Activated CD8-positive, alpha-beta T cell treated with anti-CD3 and anti-CD28 coated beads, Interleukin-2, amount 10 ng/mL, durations not matched to agents 7 days and 5 days (primary cell): Measurements from ENCODE around the gene SV2B. TPM values are rescaled to one million over a fixed set of nuclear protein-coding genes. Genes with fewer than 3 reads are reported as not detected.

Experiments used
- ATAC-seq: fragments of 150-1000 bp; cut with Tn5 transposase; one replicate; pipeline ENCODE4 v1.10.0; 2021; ENCODE audit warnings: moderate library complexity
- CTCF ChIA-PET: fragments of 350-600 bp; sonication (Branson Sonifier 250); formaldehyde crosslinking; loops from one replicate; lab custom pipeline; 2021; ENCODE audit warnings: antibody characterized with exemption; lab: Charles Lee
- POLR2A ChIA-PET: fragments of 350-600 bp; sonication (Branson Sonifier 250); formaldehyde crosslinking; loops from one replicate; lab custom pipeline; 2021; ENCODE audit warnings: antibody characterized with exemption; lab: Charles Lee
- DNase-seq: peaks from one replicate; pipeline ENCODE4 v3.0.0-alpha.2; 2020
- H3K27ac Mint-ChIP-seq: one replicate; pipeline ENCODE4 v1.8.0; 2021; ENCODE audit warnings: mild to moderate bottlenecking, mixed read lengths
- H3K27me3 Mint-ChIP-seq: one replicate; pipeline ENCODE4 v1.8.0; 2021; ENCODE audit warnings: low read depth, mixed read lengths
- H3K36me3 Mint-ChIP-seq: one replicate; pipeline ENCODE4 v1.8.0; 2021; ENCODE audit warnings: low read depth, mixed read lengths
- H3K4me1 Mint-ChIP-seq: one replicate; pipeline ENCODE4 v1.8.0; 2021; ENCODE audit warnings: low read depth, mixed read lengths
- H3K4me3 Mint-ChIP-seq: one replicate; pipeline ENCODE4 v1.8.0; 2021; ENCODE audit warnings: mild to moderate bottlenecking, mixed read lengths
- H3K9me3 Mint-ChIP-seq: one replicate; pipeline ENCODE4 v1.8.0; 2022; ENCODE audit warnings: mixed read lengths; ENCODE audit not compliant: insufficient read depth
- total RNA-seq, 2 experiments: library from RNA; stranded (reverse); gene quantifications; one replicate each; pipeline ENCODE4 v1.2.3, GENCODE V29; 2021

The SV2B gene
- total RNA-seq, 2 experiments from 2014 or later, result not detected

GRCh38 chr15:91126080-91126479, 26.0 kb downstream of the SV2B start:
- Mint-ChIP-seq H3K36me3 (no peaks in the 10 kb centered on the region), H3K9me3 (no peaks in the 10 kb centered on the region), H3K27ac (no peak overlapping the region), H3K4me3 (no peak overlapping the region), H3K4me1 (no peaks in the 10 kb centered on the region), H3K27me3 (peaks cover 20% of the 10 kb centered on the region)
- DNase-seq, result no peak
- no peak for ATAC-seq
- CTCF ChIA-PET, result no interaction called here
- POLR2A ChIA-PET, result no interaction called here

GRCh38 chr15:91127236-91127955, 27.3 kb downstream of the SV2B start:
- ATAC-seq (no peak), DNase-seq (no peak)
- POLR2A ChIA-PET, result no interaction called here
- CTCF ChIA-PET, result interaction anchor here (1.2 kb wide), 1 partner anchor 120 kb away, joined by 3 read pairs; no protein-coding TSS in a partner anchor
- peaks cover 19% of the 10 kb centered on the region for H3K27me3 Mint-ChIP-seq
- H3K9me3 Mint-ChIP-seq, result no peaks in the 10 kb centered on the region
- H3K4me3 Mint-ChIP-seq, result no peak overlapping the region
- H3K4me1 Mint-ChIP-seq, result no peaks in the 10 kb centered on the region
- no peak overlapping the region for H3K27ac Mint-ChIP-seq
- no peaks in the 10 kb centered on the region for H3K36me3 Mint-ChIP-seq

GRCh38 chr15:91128016-91128415, 28.0 kb downstream of the SV2B start:
- ChIA-PET CTCF (interaction anchor here (1.2 kb wide), 1 partner anchor 119 kb away, joined by 3 read pairs; no protein-coding TSS in a partner anchor), POLR2A (no interaction called here)
- Mint-ChIP-seq H3K4me1 (no peaks in the 10 kb centered on the region), H3K4me3 (no peak overlapping the region), H3K9me3 (no peaks in the 10 kb centered on the region), H3K27ac (no peak overlapping the region), H3K36me3 (no peaks in the 10 kb centered on the region), H3K27me3 (peaks cover 18% of the 10 kb centered on the region)
- DNase-seq (no peak), ATAC-seq (no peak)

- Mint-ChIP-seq H3K4me1 (no peaks in the 10 kb centered on the region), H3K4me3 (no peak overlapping the region), H3K27me3 (peaks cover 21% of the 10 kb centered on the region), H3K9me3 (no peaks in the 10 kb centered on the region), H3K36me3 (no peaks in the 10 kb centered on the region), H3K27ac (no peak overlapping the region)
- CTCF ChIA-PET, result no interaction called here
- DNase-seq (no peak), ATAC-seq (no peak)
- POLR2A ChIA-PET, result no interaction called here
These were observed 29.4 kb downstream of the SV2B start for GRCh38 chr15:91129436-91129835.

- ChIA-PET POLR2A (no interaction called here), CTCF (no interaction called here)
- peaks cover 16% of the 10 kb centered on the region for H3K27me3 Mint-ChIP-seq
- no peak for ATAC-seq
- H3K36me3 Mint-ChIP-seq, result no peaks in the 10 kb centered on the region
- H3K4me3 Mint-ChIP-seq, result no peak overlapping the region
- H3K9me3 Mint-ChIP-seq, result no peaks in the 10 kb centered on the region
- no peak overlapping the region for H3K27ac Mint-ChIP-seq
- no peak for DNase-seq
- no peaks in the 10 kb centered on the region for H3K4me1 Mint-ChIP-seq
These were observed 32.0 kb downstream of the SV2B start for GRCh38 chr15:91132079-91132478.

- DNase-seq (no peak), ATAC-seq (no peak)
- ChIA-PET POLR2A (no interaction called here), CTCF (no interaction called here)
- Mint-ChIP-seq H3K27ac (no peak overlapping the region), H3K4me1 (no peaks in the 10 kb centered on the region), H3K9me3 (no peaks in the 10 kb centered on the region), H3K27me3 (peaks cover 17% of the 10 kb centered on the region), H3K4me3 (no peak overlapping the region), H3K36me3 (no peaks in the 10 kb centered on the region)
These were observed 33.5 kb downstream of the SV2B start for GRCh38 chr15:91133511-91133910.

- POLR2A ChIA-PET, result no interaction called here
These were observed 35.4 kb downstream of the SV2B start for GRCh38 chr15:91135201-91136130.

GRCh38 chr15:91136386-91136923, 36.4 kb downstream of the SV2B start:
- ChIA-PET POLR2A (no interaction called here), CTCF (no interaction called here)
- Mint-ChIP-seq H3K27me3 (peaks cover 29% of the 10 kb centered on the region), H3K36me3 (no peaks in the 10 kb centered on the region), H3K4me3 (no peak overlapping the region), H3K27ac (no peak overlapping the region), H3K9me3 (no peaks in the 10 kb centered on the region), H3K4me1 (no peaks in the 10 kb centered on the region)
- no peak for DNase-seq
- no peak for ATAC-seq

More at GRCh38 chr15:91135201-91136130, 35.4 kb downstream of the SV2B start:
- Mint-ChIP-seq H3K36me3 (no peaks in the 10 kb centered on the region), H3K9me3 (no peaks in the 10 kb centered on the region), H3K4me1 (no peaks in the 10 kb centered on the region), H3K27ac (no peak overlapping the region), H3K4me3 (no peak overlapping the region), H3K27me3 (peaks cover 27% of the 10 kb centered on the region)
- CTCF ChIA-PET, result interaction anchor here (0.7 kb wide), 1 partner anchor 147 kb away, joined by 3 read pairs; no protein-coding TSS in a partner anchor
- ATAC-seq, result no peak
- DNase-seq, result no peak

- Mint-ChIP-seq H3K4me3 (no peak overlapping the region), H3K27me3 (peaks cover 42% of the 10 kb centered on the region), H3K36me3 (no peaks in the 10 kb centered on the region), H3K4me1 (no peaks in the 10 kb centered on the region), H3K9me3 (no peaks in the 10 kb centered on the region), H3K27ac (no peak overlapping the region)
- no peak for DNase-seq
- ATAC-seq, result no peak
- ChIA-PET POLR2A (no interaction called here), CTCF (interaction anchor here (0.8 to 1.0 kb wide), 2 partner anchors 12 to 171 kb away, joined by 3 to 4 read pairs; no protein-coding TSS in a partner anchor)
These were observed 40.5 kb downstream of the SV2B start for GRCh38 chr15:91140601-91141000.

GRCh38 chr15:91141097-91141496, 41.0 kb downstream of the SV2B start:
- POLR2A ChIA-PET, result no interaction called here
- no peaks in the 10 kb centered on the region for H3K4me1 Mint-ChIP-seq

GRCh38 chr15:91142106-91142744, 42.2 kb downstream of the SV2B start:
- POLR2A ChIA-PET, result no interaction called here
- Mint-ChIP-seq H3K36me3 (no peaks in the 10 kb centered on the region), H3K27me3 (peaks cover 52% of the 10 kb centered on the region), H3K27ac (no peak overlapping the region), H3K9me3 (no peaks in the 10 kb centered on the region), H3K4me1 (no peaks in the 10 kb centered on the region), H3K4me3 (no peak overlapping the region)
- ATAC-seq, result no peak
- CTCF ChIA-PET, result no interaction called here
- no peak for DNase-seq

More at GRCh38 chr15:91141097-91141496, 41.0 kb downstream of the SV2B start:
- Mint-ChIP-seq H3K9me3 (no peaks in the 10 kb centered on the region), H3K4me3 (no peak overlapping the region), H3K27me3 (peaks cover 47% of the 10 kb centered on the region), H3K36me3 (no peaks in the 10 kb centered on the region), H3K27ac (no peak overlapping the region)
- no peak for DNase-seq
- no peak for ATAC-seq
- CTCF ChIA-PET, result interaction anchor here (0.8 to 1.0 kb wide), 2 partner anchors 11 to 172 kb away, joined by 3 to 4 read pairs; no protein-coding TSS in a partner anchor
